ENCODE measurements around the gene TBC1D10A.

- TF ChIP-seq CTCF (IDR thresholded peaks at IDR 0.05) = no peak
- no peak for TF ChIP-seq EP300 (IDR thresholded peaks at IDR 0.05; ENCODE audit: low read depth)
These were observed 41.4 kb downstream of the TBC1D10A start for GRCh38 chr22:30285176-30285845.
